NCI-H146 (cell line): ENCODE data around the gene TRAK1.

Source experiments
- DNase-seq: peaks from one replicate; lab custom pipeline; 2025; lab: John Stamatoyannopoulos, UW

The TRAK1 gene

DNA sequence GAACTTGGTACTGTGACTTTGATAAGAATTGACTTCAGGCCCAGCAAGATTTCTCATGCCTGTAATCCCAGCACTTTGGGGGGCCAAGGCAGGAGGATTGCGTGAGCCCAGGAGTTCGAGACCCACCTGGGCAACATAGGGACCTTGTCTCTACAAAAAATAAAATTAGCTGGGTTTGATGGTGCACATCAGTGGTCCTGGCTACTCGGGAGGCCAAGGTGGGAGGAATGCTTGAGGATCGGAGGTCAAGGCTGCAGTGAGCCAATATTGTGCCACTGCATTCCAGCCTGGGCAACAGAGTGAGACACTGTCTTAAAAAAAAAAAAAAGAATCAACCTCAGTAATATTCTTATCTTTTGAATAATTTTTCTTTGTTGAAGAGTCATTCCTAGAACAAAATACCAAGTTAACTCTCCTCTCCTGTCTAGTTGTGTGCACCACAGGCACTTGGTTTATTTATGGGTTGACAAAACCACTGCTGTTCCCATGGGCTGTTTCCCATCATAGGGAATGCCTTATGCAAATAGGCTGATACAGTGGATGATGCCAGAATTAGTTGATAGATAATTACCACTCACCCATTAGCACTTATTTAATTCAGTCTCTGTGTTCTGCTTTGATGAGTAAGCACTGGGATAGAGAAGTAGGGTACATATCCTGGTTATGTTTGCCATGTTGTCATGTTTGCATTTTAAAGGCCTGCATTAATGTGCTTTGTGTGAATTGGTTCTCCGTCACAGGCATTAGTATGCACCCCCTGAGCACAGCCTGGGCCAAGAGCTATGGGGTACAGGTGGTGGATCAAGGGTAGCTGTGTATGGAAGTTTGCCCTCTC lies 32.9 kb downstream of the TRAK1 start:
- no peak for DNase-seq

DNA sequence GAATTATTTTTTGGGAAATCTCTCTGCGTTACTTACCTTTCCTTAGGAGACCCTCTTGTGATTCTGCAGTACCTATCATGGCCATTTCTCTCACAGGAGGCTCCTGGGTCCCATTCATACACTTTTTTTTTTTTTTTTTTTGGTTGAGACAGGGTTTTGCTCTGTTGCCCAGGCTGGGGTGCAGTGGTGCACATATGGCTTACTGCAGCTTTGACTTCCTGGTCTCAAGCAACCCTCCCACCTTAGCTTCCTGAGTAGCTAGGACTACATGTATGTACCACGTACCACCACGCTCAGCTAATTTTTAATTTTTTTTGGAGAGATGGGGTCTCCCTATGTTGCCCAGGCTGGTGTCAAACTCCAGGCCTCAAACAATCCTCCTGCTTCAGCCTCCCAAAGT lies 36.1 kb downstream of the TRAK1 start:
- DNase-seq = no peak

DNA sequence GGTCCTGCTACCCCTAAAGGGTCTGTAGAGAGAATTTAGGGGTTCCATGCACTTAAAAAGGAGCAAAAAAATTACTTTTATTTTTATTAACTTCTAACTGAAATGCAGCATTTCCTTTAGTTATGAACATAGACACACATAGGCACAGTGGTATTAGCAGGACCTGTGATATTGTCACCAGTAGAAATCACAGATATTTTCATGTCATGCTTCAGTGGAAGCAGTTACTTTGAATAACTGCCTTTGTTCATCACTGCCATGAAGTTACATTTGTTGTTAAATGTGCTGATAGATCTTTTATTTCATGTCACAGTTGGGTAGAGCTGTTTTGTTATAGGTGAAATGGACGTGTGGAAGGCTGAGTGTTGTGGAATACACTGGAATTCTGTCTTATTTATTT lies 37.4 kb downstream of the TRAK1 start:
- no peak for DNase-seq

DNA sequence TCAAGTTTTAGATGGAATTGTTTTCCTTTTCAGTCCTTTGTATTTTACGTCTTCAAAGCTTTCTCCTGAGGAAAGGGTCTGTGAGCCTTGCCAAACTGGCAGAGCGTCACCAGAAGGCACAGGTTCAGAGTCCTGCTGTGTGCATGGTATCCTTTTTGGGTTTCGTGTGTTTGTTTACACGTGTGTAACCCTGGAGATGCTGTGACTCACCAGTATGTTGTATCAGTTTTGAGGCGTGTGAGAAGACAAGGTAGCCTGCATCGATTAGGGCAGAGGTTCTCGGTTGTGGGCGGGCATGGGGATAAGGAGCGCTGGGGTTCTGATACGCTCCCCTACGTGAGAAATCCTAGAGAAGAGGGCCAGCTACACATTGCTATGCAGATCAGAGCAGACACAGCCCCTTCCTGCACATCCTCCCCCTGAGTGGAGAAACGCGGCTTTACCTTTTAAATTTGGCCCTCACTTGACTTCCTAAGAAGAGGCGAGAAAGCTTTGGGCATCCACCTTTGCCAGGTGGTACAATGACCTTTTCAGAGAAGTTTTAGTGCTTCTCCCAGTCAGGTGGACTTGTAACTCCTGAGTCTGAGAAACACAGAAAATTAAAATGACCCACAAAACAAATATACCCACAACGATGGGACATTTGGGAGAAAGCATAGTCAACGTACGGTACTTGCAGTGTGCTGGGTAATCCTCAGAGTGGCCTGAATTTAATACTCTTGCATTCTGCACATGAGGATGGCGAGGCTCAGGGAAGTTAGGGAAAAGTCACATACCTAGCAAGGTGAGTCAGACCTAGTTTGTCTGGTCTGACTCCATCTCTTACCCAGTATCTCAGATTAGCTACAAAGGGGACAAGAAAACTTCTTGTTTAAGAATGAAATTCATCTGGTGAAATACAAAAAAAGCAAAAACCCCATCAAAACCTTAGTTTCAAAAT lies 38.1 kb downstream of the TRAK1 start:
- DNase-seq = no peak

DNA sequence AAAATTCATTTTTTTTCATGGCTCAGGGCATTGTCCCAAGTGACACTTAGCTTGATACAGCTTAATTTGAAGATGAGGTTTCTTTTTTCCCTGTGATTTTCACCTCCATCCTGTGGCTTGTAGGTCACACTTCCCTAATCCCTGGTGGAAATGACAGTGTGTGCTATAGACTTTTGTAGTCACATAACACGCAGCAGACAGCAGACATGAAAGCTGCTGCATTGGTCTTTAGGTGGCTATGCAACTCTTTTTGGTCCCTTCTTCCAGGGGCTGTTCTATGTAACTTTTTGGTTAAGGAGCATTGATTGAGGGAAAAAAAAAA lies 38.8 kb downstream of the TRAK1 start:
- no peak for DNase-seq

DNA sequence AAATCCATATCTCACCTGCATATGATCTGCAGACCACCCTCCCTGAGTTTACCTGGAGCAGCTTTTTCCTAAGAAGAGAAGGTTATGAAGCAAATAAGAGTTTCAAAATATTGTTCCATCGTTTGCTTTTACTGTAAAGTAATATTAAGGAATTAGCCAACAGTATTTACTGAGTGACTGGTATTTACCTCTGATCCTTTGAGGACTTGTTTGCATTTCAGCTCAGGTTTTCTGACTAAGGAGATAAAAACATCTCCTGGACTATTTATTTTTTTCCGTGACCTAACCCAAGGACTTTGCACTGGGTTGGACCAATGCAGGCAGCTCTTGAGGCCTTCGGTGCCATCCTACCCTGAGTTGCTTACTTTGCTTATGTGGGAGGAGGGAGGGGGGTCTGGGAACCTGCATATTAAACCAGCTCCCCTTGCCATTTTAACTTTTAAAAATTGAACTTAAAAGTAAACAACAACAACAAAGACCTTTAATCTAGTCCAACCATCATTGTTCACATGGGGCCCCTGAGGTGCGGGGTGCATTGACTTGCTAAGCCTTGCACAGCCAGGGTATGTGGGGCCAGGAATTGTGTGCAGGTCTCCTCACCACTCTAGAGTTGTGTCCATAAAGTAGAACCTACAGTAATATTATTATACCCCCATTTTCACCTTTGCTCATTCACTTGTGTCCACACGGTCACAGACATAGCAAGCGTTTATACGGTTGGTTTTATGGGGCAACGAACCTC lies 39.3 kb downstream of the TRAK1 start:
- no peak for DNase-seq

DNA sequence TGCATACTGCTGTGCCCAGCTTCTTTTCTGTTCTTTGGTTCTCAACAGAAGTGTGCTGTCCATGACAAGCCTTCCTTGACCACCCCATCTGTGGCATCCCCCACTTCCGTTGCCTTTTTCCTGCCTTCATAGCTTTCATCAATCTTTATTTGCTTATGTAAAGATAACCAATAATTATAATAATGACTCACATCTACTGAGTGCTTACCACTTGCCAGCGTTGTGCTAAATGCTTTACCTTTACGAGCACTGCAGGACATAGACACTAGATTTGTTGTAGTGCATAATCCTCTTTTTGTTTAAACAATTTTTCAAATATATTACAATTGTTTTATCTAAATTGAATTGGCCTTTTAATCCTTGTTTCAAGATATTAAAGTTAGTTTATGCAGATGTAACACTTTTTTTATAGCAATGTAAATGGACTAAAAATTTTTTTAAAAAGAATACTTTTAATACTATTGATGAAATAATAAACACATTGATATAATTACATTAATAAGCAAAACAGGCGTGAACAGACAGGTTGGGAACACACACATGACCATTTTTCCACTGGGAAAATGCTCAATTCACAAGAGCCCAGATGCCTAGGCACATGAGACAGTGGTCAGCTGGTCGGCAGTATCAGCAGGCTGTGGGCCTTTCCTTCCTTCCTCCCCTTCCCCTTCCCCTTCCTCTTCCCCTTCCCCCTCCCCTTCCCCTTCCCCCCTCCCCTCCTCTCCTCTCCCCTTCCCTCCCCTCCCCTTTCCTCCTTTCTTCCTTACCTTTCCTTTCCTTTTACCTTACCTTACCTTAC lies 42.5 kb downstream of the TRAK1 start:
- no peak for DNase-seq

DNA sequence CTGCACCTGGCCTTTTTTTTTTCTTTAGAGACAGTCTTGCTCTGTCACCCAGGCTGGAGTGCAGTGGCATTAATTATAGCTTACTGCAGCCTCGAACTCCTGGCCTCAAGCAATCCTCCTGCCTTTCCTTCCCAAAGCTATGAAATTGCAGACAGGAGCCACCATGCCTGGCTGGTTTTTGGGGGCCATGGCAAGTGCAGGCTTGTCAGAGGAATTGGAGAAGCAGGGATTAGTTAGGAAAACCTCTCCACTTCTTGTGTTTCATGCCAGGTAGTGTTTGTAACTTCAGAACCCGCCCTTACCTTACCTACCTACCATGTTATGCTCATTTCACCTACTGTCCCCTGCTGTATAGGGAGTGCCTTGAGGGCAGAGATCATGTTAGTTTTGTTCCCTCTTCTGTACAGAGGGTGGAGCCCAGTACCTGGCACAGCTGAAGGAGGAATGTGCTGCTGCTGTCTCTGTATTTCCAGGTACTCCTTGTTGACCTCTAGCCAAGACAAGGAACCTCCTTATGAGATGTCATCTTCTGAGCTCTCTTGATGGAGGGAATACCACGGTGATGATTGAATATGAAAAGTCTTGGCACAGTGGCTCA lies 43.8 kb downstream of the TRAK1 start:
- no peak for DNase-seq

DNA sequence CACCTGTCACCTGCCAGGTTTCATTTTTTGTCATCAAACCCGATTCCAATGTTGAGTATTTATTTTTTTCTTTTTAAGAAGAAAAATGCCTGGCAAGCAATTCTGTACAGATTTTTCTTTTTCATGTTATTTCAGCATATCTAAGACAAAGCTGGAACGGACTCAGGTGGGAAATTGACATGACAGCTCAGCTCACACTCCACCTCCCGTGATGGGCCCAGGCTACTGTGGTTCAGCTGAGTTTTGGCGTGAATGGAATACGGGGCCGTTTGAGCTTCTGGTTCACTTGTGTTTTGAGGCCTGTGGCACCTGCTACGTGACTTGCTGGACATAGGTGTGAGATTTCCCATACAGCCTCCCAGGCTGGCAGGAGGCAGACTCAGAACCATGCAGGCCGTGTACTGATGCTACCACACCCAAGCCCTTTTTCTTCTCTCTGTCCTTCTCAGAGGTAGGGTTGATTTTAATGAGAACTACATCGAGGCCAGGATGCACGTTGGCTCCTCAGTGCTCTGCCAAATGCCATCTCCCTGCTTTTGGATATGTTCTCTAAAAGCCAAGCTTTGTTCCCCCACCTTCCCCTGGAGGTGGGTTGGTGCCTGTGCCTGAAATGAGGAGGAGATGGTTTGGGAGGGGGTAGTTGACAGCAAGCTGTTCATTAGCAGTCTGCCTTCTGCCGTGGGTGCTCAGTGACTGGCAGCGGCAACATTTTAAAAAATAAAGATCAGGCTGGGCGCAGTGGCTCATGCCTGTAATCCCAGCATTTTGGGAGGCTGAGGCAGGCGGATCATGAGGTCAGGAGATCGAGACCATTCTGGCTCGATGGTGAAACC lies 48.7 kb downstream of the TRAK1 start:
- no peak for DNase-seq

DNA sequence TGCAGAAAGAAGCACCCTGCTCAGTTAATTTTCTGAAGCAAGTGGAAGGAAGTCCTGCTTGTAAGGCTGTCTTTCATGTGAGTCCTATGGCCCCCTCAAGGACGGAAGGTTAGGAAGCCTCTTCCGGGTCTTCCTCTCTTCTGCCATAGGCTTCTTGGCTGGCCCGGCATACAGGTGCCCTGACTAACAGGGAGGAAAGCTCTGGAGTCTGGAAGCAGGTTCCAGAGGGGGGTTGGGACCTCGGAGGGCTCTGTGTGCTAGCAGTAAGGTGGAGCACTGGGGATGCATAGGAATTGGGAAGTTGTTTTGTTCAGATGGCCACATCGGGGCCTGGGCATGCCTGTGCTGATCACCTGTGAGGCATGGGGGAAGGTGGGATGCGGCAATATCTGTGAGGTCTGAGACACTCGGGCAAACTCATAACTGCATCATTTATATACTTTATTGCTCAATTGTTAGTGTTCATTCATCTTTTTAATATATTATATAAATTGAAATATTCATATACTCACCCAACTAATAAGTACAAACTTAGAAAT lies 49.6 kb downstream of the TRAK1 start:
- DNase-seq = no peak

DNA sequence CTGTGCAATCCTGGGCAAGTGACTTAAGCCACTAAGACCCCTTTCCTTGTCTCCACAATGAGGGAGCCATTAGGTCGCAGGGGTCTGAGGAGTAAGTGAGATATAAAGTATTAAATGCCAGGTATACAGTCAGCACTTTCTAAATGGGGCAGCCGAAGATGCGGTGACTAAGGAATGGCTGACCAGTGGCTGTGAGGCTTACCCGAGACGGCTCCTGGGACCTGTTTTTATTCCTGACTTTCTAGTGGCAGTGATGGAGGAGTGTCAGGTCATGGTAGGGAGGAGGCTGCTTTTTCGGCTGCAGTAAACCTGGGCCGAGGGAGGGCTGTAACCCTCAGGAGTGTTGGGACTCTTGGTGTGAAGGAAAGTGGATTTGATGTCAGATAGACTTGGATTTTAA lies 52.3 kb downstream of the TRAK1 start:
- no peak for DNase-seq

DNA sequence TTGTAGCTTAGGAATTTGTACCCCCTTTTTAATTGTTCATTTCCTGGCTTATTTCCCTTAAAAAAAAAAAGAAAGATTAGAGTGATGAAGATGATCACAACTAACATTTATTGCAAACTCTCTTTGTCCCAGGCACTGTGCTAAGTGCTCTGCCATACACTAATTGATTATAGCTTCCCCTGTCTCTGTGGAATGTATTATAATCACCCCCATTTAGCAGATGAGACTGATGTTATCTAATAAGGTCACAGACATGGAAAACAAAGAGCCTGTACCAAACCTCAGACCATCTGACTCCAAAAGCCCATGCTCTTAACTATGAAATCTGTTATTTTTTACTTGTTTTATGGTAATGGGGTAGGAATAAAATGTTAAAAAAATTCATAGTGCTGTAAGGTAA lies 53.1 kb downstream of the TRAK1 start:
- DNase-seq = no peak

DNA sequence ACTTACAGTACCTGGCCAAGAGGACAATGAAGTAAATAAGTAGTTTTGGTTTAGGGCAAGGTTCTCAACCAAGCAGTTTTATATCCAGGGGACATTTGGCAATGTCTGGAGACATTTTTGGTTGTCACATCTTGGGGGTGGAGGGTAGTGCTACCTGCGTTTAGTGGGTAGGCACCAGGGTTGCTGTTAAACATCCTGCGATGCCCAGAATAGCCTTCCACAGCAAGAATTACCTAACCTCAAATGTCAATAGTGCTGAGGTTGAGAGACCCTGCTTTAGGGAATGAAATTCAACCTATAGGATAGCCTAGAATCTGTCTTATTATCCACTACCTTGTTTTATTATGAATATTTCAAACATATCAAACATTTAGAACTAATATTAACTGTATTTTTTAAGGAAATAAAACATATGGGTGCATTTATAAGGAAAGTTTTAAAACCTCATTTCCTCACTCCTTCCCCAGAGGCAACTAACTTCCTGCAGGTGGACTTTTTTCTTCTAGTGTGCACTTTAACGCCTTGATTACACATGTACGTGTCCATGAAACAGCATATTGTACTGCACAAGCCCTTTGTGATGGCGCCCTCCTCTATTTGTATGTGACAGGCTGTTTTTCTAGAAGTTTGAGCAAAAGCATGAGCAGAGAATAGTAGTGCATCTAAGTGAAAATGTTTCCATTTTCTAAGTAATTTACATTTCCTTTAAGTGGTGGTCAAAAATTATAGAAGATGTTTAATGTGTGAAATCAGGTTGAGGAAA lies 57.1 kb downstream of the TRAK1 start:
- no peak for DNase-seq

DNA sequence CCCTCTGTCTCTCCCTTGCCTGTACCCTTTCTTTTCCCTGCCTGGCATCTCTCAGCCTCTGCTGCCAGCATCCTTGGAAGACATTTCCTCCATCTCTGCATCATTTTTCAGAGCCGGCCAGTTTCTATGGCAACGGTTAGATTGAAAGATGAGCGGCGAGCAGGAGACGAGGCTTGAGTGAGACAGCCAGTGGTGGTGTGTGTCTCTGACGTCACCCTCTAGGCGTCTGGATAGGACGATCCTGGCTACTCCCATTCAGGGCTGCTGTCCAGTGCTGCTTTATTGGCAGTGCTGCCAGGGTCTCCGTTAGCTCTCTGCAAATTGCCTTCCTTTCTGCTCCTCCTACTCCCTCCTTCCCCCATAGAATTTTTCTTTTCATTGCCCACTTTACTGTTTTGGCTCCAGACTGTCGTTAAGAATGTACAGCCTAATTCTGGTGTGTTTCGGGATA lies 57.9 kb downstream of the TRAK1 start:
- no peak for DNase-seq

DNA sequence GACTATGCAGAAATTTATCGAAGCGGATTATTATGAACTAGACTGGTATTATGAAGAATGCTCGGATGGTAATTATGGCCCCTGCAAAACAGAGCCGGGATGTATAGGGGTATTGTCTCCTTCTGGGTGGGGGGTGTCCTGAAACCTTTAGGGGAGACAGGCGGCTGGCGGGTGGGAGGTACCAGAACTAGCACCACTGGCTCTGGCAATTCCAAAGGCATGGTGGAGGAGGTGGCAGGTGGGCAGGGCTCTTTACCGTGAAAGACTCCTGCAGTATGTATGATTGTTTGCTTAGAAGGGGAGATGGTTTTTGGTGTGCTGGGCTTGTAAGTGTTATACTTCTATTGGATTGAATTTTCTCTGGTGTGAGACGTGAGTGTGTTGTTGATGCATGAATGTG lies 58.4 kb downstream of the TRAK1 start:
- DNase-seq = no peak

DNA sequence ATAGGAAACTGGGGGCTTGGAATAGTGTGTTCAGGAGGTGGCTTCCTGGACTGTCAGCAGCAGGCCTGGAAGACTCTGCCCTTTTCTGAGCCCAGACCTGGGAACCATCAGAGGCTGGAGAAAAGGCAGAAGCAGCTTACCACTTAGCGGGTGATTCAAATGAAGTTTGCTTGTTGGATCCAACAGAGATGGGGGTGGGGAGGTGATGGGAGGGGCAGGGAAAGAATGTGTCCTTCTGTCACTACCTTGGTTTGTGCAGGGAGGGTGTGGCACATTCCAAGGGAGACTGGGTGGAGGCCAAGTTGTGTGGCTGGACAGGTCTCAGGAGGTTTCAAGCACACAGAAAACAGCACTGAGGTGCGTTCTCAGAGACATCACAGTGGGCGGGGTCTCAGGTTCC lies 58.8 kb downstream of the TRAK1 start:
- no peak for DNase-seq

DNA sequence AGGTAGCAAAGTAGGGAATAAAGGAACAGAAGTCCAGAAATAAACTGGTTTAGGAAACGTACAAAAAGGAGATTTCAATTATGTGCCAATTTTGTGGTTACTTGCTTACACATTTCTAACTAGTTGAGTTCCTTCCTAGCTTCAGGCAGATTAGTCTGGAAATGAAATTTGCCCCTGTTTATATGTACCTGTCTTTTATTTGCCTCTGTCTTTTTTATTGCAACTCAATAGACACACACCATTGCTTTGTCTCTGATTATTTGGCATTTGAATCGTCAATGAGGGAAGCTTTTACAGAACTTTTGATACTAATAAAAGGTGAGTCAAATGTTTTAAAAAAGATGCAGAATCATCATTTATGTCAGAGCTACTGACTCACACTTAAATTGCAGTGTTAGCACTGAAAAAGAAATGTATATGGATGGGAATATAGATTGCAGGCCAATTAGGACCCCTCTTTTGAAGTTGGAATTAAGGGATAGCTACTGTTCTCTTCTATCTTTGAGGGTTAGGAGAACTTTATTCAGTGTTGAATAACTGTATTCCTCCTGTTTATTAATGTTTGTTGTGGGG lies 60.5 kb downstream of the TRAK1 start:
- no peak for DNase-seq

DNA sequence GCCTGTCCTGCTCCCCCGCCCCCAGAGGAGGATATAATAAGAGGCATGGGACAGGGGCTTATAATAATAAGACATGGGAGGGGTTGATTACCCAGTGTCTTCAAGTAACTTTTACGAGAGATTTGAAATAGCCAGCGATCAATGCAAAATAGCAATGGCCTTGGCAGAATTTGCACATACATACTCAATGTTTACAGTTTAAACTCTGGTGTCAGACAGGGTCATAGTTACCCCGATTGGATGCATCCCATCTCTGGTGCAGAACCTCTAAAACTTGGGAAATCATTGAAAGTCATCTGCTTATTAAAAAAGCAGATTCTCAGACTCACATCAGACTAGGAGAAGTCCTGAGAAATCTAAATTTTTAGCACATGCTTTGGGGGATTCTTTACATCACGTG lies 61.0 kb downstream of the TRAK1 start:
- DNase-seq = no peak

DNA sequence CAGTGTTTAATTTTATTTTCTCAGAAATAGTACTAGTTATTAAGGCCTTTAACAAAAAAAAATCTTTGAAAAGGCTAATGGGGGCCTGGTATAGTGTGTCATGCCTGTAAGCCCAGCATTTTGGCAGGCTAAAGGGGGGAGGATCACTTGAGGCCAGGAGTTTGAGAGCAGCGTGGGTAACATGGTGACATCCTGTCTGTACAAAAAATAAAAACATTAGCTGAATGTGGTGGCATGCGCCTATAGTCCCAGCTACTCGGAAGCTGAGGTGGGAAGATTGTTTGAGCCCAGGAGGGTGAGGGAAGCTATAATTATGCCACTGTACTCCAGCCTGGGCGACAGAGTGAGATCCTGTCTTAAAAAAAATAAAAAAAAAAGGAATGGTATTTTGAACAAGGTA lies 61.9 kb downstream of the TRAK1 start:
- no peak for DNase-seq
